Measurements from ENCODE around the gene ZNF775. TPM values are rescaled to one million over a fixed set of nuclear protein-coding genes. Genes with fewer than 3 reads are reported as not detected.

ZNF775 gene
- total RNA-seq, 1 donor from 2014 or later, result 8.0 TPM

DNA sequence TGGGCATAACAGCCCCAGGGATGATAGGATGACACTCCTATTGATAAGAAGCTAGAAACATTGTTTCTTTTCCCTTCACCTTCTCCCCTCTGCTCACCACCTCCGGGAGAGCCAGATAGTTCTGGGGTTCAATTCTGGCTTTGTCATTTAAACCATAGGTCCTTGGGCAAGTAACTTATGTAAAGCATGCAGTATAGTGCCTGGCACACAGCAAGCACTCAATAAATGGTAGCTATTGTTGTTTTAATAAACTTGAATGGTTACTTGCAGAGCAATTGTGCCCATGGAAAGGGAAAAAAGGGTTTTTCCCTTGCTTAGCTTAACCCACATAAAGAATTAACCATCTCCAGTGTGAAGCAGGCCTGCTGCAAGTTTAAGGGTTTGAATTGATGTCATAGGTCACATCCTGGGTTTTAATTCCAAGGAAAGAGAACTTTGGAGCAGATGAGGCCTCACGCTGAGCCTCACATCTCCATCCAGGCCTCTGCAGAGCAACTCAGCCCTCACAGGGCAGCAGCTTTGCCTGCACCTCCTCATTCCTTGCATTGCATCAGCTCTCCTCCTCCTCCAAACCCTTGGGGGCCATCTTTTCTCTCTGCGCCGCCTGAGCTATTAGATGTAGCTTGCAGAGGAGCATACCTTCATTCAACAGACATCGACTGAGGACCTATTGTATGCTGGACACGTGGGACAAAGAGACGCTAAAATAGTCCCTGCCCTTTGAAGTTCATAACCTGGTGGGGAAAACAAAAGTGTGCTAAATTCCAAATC lies 22.9 kb downstream of the ZNF775 start:
- peak overlapping the region; percentile 36 for H3K27ac Mint-ChIP-seq
- H3K27me3 Mint-ChIP-seq, result no peaks in the 10 kb centered on the region
- ATAC-seq (ENCODE audit: low read depth), result no peak
- DNase-seq, result no peak
- ChIA-PET POLR2A (interaction anchor here (11.5 to 13.4 kb wide), 2 partner anchors 23 to 34 kb away, joined by 261 to 421 read pairs; partner anchors contain the start of genes REPIN1 and ZNF775), CTCF (interaction anchor here (1.0 to 1.1 kb wide), 2 partner anchors 24 to 27 kb away, joined by 3 read pairs; no protein-coding TSS in a partner anchor)
- TF ChIP-seq, protein P1, sequence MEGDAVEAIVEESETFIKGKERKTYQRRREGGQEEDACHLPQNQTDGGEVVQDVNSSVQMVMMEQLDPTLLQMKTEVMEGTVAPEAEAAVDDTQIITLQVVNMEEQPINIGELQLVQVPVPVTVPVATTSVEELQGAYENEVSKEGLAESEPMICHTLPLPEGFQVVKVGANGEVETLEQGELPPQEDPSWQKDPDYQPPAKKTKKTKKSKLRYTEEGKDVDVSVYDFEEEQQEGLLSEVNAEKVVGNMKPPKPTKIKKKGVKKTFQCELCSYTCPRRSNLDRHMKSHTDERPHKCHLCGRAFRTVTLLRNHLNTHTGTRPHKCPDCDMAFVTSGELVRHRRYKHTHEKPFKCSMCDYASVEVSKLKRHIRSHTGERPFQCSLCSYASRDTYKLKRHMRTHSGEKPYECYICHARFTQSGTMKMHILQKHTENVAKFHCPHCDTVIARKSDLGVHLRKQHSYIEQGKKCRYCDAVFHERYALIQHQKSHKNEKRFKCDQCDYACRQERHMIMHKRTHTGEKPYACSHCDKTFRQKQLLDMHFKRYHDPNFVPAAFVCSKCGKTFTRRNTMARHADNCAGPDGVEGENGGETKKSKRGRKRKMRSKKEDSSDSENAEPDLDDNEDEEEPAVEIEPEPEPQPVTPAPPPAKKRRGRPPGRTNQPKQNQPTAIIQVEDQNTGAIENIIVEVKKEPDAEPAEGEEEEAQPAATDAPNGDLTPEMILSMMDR (IDR thresholded peaks at IDR 0.05), result no peak
- intact Hi-C loops (cut with micrococcal nuclease), result no loop called here
- no peaks in the 10 kb centered on the region for H3K9me3 Mint-ChIP-seq
- H3K36me3 Mint-ChIP-seq (ENCODE audit: low read depth), result peaks cover 18% of the 10 kb centered on the region
- H3K4me1 Mint-ChIP-seq, result peaks cover 52% of the 10 kb centered on the region
- H3K4me3 Mint-ChIP-seq, result no peak overlapping the region

DNA sequence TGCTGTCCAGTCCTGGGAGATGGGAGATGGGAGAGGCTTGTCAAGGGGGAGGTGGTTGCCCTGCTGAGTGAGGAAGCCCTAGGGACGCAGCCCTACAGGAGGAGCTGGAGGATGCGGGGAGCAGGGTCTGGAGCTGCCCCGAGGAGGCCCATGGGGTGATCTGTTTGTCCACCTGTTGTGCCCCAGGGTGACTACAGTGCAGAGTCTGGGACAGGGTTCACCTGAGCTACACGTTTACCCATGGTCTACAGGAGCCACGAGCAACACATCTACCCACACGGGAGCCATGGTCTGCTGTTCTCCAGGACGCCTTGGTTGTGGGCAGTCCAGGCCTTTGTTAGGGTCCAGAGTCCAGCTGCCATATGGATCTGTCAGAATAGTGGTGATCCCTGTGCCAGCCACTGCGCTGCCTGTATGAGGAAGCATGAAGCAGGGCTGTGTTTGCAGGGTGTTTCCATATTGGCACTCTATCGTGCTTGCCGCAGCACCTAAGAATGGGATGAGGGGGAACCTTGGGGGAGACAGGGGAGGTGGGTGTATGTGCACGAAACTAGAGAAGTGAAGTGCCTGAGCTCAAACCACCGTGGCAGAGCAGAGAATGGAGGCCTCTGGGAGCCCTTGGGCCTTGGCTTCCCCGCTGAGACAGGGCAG lies 23.7 kb downstream of the ZNF775 start:
- TF ChIP-seq, protein P1 (IDR thresholded peaks at IDR 0.05), result no peak
- Mint-ChIP-seq H3K27ac (peak overlapping the region; percentile 36), H3K9me3 (no peaks in the 10 kb centered on the region), H3K4me1 (peaks cover 55% of the 10 kb centered on the region), H3K36me3 (ENCODE audit: low read depth) (peaks cover 20% of the 10 kb centered on the region), H3K27me3 (no peaks in the 10 kb centered on the region), H3K4me3 (peak overlapping the region; percentile 42)
- CTCF ChIA-PET, result interaction anchor here (1.0 to 1.1 kb wide), 2 partner anchors 25 to 28 kb away, joined by 3 read pairs; no protein-coding TSS in a partner anchor
- DNase-seq (no peak), ATAC-seq (ENCODE audit: low read depth) (no peak)
- POLR2A ChIA-PET, result interaction anchor here (11.5 to 13.4 kb wide), 2 partner anchors 24 to 34 kb away, joined by 261 to 421 read pairs; partner anchors contain the start of genes REPIN1 and ZNF775
- intact Hi-C loops (cut with micrococcal nuclease), result no loop called here

DNA sequence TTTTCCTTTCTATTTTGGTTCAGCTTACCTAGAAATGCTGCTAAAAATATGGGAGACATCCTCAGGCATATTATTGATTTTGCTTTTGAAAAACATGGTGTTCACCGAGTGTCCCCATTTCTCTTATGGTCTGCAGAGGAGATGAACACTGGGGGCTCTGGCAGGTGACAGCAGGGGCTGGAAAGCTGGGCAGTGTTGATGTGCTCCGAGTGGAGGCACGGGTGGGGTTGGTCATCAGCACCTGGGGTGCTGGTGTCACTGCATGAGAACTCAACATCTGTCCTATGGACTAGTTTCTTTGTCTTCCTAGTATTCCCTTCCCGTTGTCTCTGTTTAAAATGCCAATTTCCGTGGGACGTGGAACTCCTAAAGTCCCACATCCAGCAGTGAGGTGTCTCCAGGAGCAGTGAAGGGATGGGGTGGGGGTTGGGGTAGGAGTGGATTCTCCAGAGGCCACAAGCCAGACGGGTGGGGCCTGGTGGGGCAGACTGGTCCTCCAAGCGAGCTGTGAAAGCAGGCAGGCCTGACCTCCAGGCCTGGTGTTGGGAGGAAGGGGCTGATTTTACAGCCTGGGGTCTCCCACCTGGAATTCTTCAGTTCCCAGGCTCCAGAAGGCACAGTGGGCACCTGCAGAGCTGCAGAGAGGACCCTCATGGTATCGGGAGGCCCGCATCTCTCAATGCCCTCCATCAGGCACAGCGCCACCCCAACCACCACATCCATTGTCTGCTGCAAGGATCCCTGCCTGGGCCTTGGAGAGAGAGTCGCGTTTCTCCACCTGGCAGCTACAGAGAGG lies 24.4 kb downstream of the ZNF775 start:
- POLR2A ChIA-PET, result interaction anchor here (0.7 to 13.4 kb wide), 8 partner anchors 15 to 63 kb away, joined by 3 to 421 read pairs (median 7); partner anchors contain the start of genes REPIN1 and ZNF775
- H3K4me3 Mint-ChIP-seq, result peak overlapping the region; percentile 91
- no peaks in the 10 kb centered on the region for H3K9me3 Mint-ChIP-seq
- intact Hi-C loops (cut with micrococcal nuclease), result loop anchor here (2.0 kb wide), 2 partner anchors 565 to 655 kb away; partner anchors contain the start of genes SLC4A2 and ZNF862
- TF ChIP-seq, protein P1 (IDR thresholded peaks at IDR 0.05), result no peak
- peak overlapping the region; percentile 93 for H3K27ac Mint-ChIP-seq
- H3K36me3 Mint-ChIP-seq (ENCODE audit: low read depth), result peaks cover 18% of the 10 kb centered on the region
- no peak for ATAC-seq (ENCODE audit: low read depth)
- CTCF ChIA-PET, result interaction anchor here (0.7 to 1.4 kb wide), 4 partner anchors 18 to 34 kb away, joined by 3 to 5 read pairs (median 3); no protein-coding TSS in a partner anchor
- H3K4me1 Mint-ChIP-seq, result peaks cover 59% of the 10 kb centered on the region
- peak; percentile 14 for DNase-seq
- no peaks in the 10 kb centered on the region for H3K27me3 Mint-ChIP-seq

DNA sequence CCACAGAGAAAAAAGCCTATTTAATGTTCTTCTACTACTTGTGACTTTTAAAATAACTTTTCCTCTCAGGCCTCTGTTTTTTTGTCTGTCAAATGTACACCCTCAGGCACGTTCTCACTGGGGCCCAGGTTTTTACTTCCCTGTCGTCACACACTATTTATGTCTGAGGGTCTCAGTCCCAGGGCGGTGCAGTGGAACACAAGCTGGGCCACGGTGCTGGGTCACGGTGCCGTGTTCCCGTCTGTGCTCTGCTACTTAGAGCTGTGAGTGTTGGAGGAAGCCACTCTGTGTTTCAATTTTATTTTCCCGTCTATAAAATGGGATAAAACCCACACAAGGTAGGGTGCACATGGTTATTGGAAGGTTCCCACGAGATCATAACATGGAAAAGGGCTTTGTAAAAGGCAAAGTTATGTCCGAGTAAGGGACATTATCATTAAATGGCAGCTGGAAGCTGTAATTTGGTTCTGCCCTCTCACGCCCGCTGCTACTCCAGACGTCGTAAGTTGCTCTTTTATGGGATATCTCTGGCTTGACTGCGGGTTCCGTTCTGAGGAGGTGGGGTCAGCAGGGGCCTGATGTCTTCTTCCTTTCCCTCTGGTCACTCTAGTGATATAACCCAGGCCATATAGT lies 25.2 kb downstream of the ZNF775 start:
- Mint-ChIP-seq H3K27ac (peak overlapping the region; percentile 93), H3K27me3 (no peaks in the 10 kb centered on the region), H3K9me3 (no peaks in the 10 kb centered on the region), H3K36me3 (ENCODE audit: low read depth) (peaks cover 19% of the 10 kb centered on the region), H3K4me1 (peaks cover 66% of the 10 kb centered on the region), H3K4me3 (peak overlapping the region; percentile 91)
- TF ChIP-seq, protein P1 (IDR thresholded peaks at IDR 0.05), result no peak
- POLR2A ChIA-PET, result interaction anchor here (0.7 to 13.4 kb wide), 10 partner anchors 9 to 64 kb away, joined by 3 to 421 read pairs (median 4); partner anchors contain the start of genes REPIN1 and ZNF775
- intact Hi-C loops (cut with micrococcal nuclease), result loop anchor here (2.0 kb wide), 2 partner anchors 565 to 655 kb away; partner anchors contain the start of genes SLC4A2 and ZNF862
- ATAC-seq (ENCODE audit: low read depth), result no peak
- DNase-seq, result peak; percentile 15
- CTCF ChIA-PET, result interaction anchor here (0.6 to 1.4 kb wide), 5 partner anchors 17 to 35 kb away, joined by 3 to 5 read pairs (median 3); no protein-coding TSS in a partner anchor

Measured in activated B cell treated with CpG ODN at 0.5 μM for 24 hours (primary cell).